A549 treated with ZK216348 at 1 μM for 4 hours (cell line): ENCODE results near the gene TCF19. TPM values are rescaled to one million over a fixed set of nuclear protein-coding genes. Genes with fewer than 3 reads are reported as not detected.

Experiments used
- total RNA-seq: library from RNA; stranded (reverse); fragments of 200-300 nt; extraction: Qiagen RNA extraction; gene quantifications from 5 replicates; pipeline ENCODE4 v1.2.3, GENCODE V29; 2022; ENCODE audit warnings: low read depth

The TCF19 gene, protein sequence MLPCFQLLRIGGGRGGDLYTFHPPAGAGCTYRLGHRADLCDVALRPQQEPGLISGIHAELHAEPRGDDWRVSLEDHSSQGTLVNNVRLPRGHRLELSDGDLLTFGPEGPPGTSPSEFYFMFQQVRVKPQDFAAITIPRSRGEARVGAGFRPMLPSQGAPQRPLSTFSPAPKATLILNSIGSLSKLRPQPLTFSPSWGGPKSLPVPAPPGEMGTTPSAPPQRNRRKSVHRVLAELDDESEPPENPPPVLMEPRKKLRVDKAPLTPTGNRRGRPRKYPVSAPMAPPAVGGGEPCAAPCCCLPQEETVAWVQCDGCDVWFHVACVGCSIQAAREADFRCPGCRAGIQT
- 12.6 to 17.1 TPM (median 15.9 TPM) in 5 replicates for total RNA-seq

DNA sequence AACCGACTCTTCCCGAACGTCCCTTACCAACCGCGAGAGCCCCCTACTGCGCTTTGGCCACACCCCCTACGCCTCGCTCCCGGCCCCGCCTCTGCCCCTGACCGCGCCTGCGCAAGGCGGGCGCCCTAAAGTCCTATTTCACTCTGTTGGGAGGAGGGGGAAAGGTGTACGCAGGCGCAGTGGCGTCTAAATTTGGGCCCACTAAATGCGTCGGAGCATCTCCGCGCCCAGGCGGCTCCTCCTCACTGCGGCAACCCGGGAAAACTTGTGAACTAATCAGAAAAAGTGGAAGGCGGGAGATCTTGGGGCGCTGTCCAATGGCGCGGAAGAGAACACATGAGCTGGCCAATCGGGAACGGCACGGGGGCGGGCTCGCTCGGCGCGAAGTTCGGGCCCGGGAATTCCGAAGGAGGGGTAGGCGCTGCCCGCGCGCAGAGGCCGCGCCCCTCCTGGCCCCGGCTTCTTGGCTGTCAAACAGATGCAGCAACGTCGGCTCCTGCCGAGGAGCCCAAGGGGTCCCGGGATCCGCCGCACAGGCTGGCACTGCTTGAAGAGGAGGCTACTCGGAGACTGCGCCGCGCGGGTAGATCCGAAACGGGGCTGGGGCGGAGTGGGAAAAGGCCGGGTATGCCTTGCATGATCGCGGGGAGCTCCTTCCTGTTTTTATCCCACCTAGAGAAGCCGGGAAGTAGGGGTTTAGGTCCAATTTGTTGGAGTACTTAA is at the start of gene TCF19:
TCF19 (plus strand) TSS at position 450 of the 723 bp plus-strand sequence. CDS start 881 bp downstream, outside the sequence.

GRCh38 chr6:31112478-31112877 is 45.9 kb upstream of the TCF19 start, which contains the start of gene C6orf15:
Gene C6orf15 (minus strand): TSS chr6:31112575. CDS start chr6:31112555, 20 bp downstream.

GRCh38 chr6:31114541-31114878 is 43.9 kb upstream of the TCF19 start, which contains the start of gene PSORS1C1:
Gene PSORS1C1 (plus strand): TSS chr6:31114800. CDS start chr6:31129633, 14,833 bp downstream.

DNA sequence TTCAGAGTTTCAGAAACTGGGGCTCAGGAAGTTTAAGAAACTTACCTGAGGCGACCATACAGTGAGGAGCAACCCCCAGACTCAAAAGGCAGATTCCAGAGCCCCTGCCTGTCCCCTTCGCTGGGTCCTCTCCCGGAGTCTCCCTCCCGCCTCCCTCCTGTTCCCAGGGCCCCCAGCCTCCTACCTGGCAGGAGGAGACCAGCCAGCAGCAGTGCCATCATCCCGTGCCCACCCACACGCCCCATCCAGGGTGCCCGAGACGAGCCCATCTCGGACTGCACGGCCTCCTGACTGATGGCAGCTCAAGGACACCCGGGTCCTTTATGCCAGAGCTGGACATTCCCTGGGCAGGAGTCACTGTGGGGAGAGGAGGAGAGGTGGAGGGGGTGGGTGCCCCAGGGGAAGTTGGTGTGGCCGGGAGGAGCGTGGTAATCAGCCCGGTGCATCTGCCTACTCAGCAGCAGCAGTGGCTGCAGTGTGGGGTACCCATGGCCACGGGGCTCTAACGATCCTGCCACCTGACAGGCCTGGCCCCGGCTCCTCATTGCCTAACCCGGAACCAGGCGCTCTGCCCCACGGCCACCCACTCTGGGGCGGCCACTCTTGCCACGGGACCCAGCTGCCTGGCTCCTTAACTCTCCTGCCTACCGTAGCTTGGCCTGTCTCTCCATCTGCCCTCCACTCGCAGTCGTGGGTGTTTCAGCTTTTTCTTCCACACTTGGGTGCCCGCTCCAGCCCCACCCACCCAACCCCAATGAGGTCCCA is 38.1 kb upstream of the TCF19 start, which contains the start of gene CDSN:
CDSN (minus strand) TSS at position 296 of the 765 bp plus-strand sequence; CDS start at position 269, 27 bp downstream.

GRCh38 chr6:31138982-31139381 is 19.4 kb upstream of the TCF19 start, which contains the start of gene PSORS1C2:
Gene PSORS1C2 (minus strand): TSS chr6:31139066. CDS start chr6:31139026, 40 bp downstream.

DNA sequence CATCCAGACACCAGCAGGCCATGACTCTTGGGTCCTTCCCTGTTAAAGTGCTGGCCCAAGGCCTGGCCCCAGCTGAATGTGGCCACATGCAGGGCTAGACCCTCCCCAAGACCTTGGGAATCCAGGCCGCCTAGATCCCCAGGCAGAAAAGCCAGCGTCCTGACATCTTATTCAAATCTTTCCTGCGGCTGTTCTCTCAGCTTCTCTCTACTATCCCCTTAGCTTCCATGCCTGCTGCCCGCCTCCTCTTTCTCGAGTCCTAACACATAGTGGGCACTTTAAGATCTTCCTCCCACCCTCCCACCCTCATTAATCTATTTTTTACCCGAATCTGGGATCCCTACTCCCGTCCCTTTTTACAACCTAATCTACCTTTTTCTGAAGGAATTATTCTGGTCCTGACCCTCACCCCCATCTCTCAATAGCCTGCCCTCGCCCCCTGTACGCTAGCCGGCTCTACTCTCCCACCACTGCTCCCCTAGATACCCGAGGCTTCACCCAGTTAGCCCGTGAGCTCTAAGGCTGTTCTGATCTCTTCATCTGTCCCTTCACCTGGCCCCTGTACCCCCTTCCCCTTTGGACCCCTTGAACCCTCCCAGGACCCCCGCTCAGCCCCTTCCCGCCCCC is 763 bp upstream of the TCF19 start, which contains the start of gene CCHCR1:
CCHCR1 (minus strand) TSS at position 290 of the 627 bp plus-strand sequence; CDS start at position 88, 202 bp downstream.

GRCh38 chr6:31170600-31170881 is 12.2 kb downstream of the TCF19 start, which contains the start of gene POU5F1:
Gene POU5F1 (minus strand): TSS chr6:31170682. CDS start chr6:31170620, 62 bp downstream.

Other genes starting within 250 kb of the TCF19 start
- 9.4 to 14.7 TPM (median 13.7 TPM) in 5 replicates for gene VARS2, start 244.4 kb upstream of the TCF19 start, total RNA-seq
- not detected in 5 replicates for gene SFTA2, start 226.4 kb upstream of the TCF19 start, total RNA-seq
- 0.08 to 0.17 TPM (median 0.10 TPM) in 5 replicates for gene MUCL3, start 217.6 kb upstream of the TCF19 start, total RNA-seq
- 0.05 TPM in 1 of 5 replicates, not detected in the others for gene MUC21, start 174.9 kb upstream of the TCF19 start, total RNA-seq
- gene MUC22, start 148.1 kb upstream of the TCF19 start, total RNA-seq = 0.02 TPM in 1 of 5 replicates, not detected in the others
- gene C6orf15, start 46.0 kb upstream of the TCF19 start, total RNA-seq = not detected in 5 replicates
- gene PSORS1C1, start 43.8 kb upstream of the TCF19 start, total RNA-seq = 3.7 to 5.9 TPM (median 4.5 TPM) in 5 replicates
- gene CDSN, start 38.1 kb upstream of the TCF19 start, total RNA-seq = 0.11 TPM in 1 of 5 replicates, not detected in the others
- gene PSORS1C2, start 19.5 kb upstream of the TCF19 start, total RNA-seq = not detected in 5 replicates
- gene CCHCR1, start 787 bp upstream of the TCF19 start, total RNA-seq = 6.1 to 10.1 TPM (median 7.2 TPM) in 5 replicates
- gene POU5F1, start 12.1 kb downstream of the TCF19 start, total RNA-seq = 7.3 to 11.6 TPM (median 9.2 TPM) in 5 replicates
- 36.3 to 55.7 TPM (median 52.6 TPM) in 5 replicates for gene HLA-C, start 113.5 kb downstream of the TCF19 start, total RNA-seq
- gene HLA-B, start 198.6 kb downstream of the TCF19 start, total RNA-seq = 23.1 to 30.8 TPM (median 29.5 TPM) in 5 replicates
- gene MICA, start 245.0 kb downstream of the TCF19 start, total RNA-seq = 27.0 to 30.6 TPM (median 27.8 TPM) in 5 replicates